ENCODE results near the gene CYP3A7.

Gene CYP3A7

DNA sequence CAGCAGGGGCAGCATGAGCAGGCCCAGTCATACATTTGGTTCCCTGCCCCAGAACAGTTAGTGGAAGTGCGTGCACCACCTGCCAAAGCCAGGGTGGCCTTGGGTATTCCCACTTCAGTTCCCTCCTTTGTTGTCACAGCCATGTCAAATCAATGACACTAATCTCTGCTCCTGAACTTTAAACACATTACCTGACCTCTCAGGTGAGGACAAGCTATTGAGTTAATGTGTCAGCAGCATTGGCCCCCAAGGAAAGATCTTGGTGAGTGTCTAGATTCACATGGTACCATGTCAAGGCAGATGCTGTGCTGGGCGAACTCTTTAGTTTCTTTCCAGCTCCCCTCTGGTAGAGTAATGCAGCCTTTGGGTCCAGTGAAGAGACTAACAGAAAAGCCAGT, 57.3 kb downstream of the CYP3A7 start:
- Histone ChIP-seq H3K27ac (ENCODE audit: low read depth, low read length) (no peak overlapping the region), H3K79me2 (ENCODE audit: control insufficient read depth, low read length) (no peaks in the 10 kb centered on the region), H3K36me3 (ENCODE audit: control insufficient read depth, low read length) (no peaks in the 10 kb centered on the region), H3K4me2 (ENCODE audit: low read length) (no peak overlapping the region), H3K27me3 (ENCODE audit: control insufficient read depth, low read length) (no peaks in the 10 kb centered on the region; the same call in 1 of the 2 replicates), H3K9me2 (replicated peaks; ENCODE audit: control insufficient read depth, low read length) (no peaks in the 10 kb centered on the region), H3K4me3 (ENCODE audit: low read length) (no peak overlapping the region), H3K9me3 (ENCODE audit: control insufficient read depth, insufficient read depth, low read length) (no peaks in the 10 kb centered on the region; the same call in 1 of the 2 replicates), H4K20me1 (ENCODE audit: control insufficient read depth, insufficient read depth, low read depth, low read length) (no peaks in the 10 kb centered on the region), H3K4me1 (ENCODE audit: control insufficient read depth, low read length) (no peaks in the 10 kb centered on the region), H3F3A (ENCODE audit: control insufficient read depth, insufficient read depth) (peaks cover 3% of the 10 kb centered on the region; the same call in 1 of the 2 replicates)
- no peak for TF ChIP-seq EZH2phosphoT487 (IDR thresholded peaks at IDR 0.05; ENCODE audit: borderline replicate concordance, low read length)
- TF ChIP-seq, protein P1, sequence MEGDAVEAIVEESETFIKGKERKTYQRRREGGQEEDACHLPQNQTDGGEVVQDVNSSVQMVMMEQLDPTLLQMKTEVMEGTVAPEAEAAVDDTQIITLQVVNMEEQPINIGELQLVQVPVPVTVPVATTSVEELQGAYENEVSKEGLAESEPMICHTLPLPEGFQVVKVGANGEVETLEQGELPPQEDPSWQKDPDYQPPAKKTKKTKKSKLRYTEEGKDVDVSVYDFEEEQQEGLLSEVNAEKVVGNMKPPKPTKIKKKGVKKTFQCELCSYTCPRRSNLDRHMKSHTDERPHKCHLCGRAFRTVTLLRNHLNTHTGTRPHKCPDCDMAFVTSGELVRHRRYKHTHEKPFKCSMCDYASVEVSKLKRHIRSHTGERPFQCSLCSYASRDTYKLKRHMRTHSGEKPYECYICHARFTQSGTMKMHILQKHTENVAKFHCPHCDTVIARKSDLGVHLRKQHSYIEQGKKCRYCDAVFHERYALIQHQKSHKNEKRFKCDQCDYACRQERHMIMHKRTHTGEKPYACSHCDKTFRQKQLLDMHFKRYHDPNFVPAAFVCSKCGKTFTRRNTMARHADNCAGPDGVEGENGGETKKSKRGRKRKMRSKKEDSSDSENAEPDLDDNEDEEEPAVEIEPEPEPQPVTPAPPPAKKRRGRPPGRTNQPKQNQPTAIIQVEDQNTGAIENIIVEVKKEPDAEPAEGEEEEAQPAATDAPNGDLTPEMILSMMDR (IDR thresholded peaks at IDR 0.05; ENCODE audit: low read depth, low read length, poor library complexity, severe bottlenecking) = no peak

DNA sequence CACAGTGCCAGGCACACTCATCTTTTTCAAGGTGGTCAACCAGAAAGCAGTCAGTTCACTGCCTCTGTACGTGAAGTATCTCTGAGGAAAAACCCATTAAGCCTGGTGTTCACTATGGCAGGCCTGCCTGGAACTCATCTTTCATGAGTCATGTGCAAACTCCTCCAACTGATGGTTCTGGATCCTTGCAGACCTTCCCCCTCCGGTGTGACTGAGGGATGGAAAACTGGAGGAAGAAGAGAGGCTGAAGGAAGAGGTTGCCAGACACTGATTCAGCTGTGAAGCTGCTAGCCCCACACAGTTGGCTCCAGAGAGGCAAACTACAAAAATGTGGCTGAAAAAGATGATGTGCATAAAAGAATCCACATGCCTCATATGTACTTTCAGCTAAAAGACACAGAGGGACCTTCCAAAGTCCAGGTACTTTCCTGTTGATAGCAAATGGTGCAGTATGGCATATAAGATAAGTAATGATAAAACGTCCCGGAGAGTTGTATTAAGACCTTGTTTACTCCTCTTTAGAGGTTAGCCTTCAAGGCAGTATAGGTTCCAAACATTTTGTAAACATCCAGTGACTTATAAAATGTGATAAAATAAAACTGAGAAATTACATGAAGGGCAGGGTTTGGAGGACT, 57.9 kb downstream of the CYP3A7 start:
- Histone ChIP-seq H3K4me2 (ENCODE audit: low read length) (no peak overlapping the region), H3K27me3 (ENCODE audit: control insufficient read depth, low read length) (no peaks in the 10 kb centered on the region; the same call in 1 of the 2 replicates), H3K9me3 (ENCODE audit: control insufficient read depth, insufficient read depth, low read length) (no peaks in the 10 kb centered on the region; the same call in 1 of the 2 replicates), H3K9me2 (replicated peaks; ENCODE audit: control insufficient read depth, low read length) (no peaks in the 10 kb centered on the region), H3K4me1 (ENCODE audit: control insufficient read depth, low read length) (no peaks in the 10 kb centered on the region), H3K36me3 (ENCODE audit: control insufficient read depth, low read length) (no peaks in the 10 kb centered on the region), H3K27ac (ENCODE audit: low read depth, low read length) (no peak overlapping the region), H3K79me2 (ENCODE audit: control insufficient read depth, low read length) (no peaks in the 10 kb centered on the region), H3K4me3 (ENCODE audit: low read length) (no peak overlapping the region), H4K20me1 (ENCODE audit: control insufficient read depth, insufficient read depth, low read depth, low read length) (no peaks in the 10 kb centered on the region), H3F3A (ENCODE audit: control insufficient read depth, insufficient read depth) (peaks cover 3% of the 10 kb centered on the region; the same call in 1 of the 2 replicates)
- TF ChIP-seq EZH2phosphoT487 (IDR thresholded peaks at IDR 0.05; ENCODE audit: borderline replicate concordance, low read length) = no peak
- TF ChIP-seq, protein P1 (IDR thresholded peaks at IDR 0.05; ENCODE audit: low read depth, low read length, poor library complexity, severe bottlenecking) = no peak

DNA sequence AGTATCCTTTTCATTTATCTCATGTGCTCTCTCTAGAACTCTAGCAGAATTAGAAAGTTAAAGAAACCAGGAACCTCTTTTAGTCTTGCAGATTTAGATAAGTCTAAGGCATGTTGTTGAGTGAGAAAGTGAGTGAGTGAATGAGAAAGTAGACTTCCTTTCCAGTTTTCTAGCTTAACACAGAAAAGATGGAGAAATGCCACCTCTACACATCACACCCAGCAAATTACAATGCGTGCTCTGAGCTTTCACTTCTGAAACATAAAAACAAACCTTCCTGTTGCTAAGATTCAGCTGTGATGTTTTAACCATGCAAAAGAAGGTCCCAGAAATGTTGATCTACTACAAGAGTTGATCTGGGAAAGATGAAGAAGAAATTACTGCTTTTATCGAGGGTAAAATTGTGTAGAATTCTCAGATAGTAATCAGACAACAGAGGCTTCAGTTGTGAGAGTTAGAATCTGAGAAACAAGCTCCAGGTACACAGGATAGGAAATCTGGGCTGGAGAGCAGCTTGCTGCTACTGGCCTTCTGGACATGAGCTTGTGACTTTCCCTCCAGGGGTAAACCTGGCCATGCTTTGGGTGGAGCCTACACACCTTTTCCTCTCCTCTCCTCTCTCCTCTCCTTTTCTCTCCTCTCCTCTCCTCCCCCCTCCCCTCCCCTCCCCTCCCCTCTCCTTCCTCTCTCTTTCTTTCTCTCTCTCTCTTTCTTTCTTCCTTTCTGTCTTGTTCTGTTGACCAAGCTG, 59.8 kb downstream of the CYP3A7 start:
- Histone ChIP-seq H3K79me2 (ENCODE audit: control insufficient read depth, low read length) (no peaks in the 10 kb centered on the region), H3F3A (ENCODE audit: control insufficient read depth, insufficient read depth) (peaks cover 3% of the 10 kb centered on the region; the same call in 1 of the 2 replicates), H3K4me1 (ENCODE audit: control insufficient read depth, low read length) (no peaks in the 10 kb centered on the region), H3K9me3 (ENCODE audit: control insufficient read depth, insufficient read depth, low read length) (no peaks in the 10 kb centered on the region), H4K20me1 (ENCODE audit: control insufficient read depth, insufficient read depth, low read depth, low read length) (no peaks in the 10 kb centered on the region), H3K36me3 (ENCODE audit: control insufficient read depth, low read length) (no peaks in the 10 kb centered on the region), H3K27me3 (ENCODE audit: control insufficient read depth, low read length) (no peaks in the 10 kb centered on the region; the same call in 1 of the 2 replicates), H3K4me3 (ENCODE audit: low read length) (no peak overlapping the region), H3K4me2 (ENCODE audit: low read length) (no peak overlapping the region), H3K27ac (ENCODE audit: low read depth, low read length) (no peak overlapping the region), H3K9me2 (replicated peaks; ENCODE audit: control insufficient read depth, low read length) (no peaks in the 10 kb centered on the region)
- TF ChIP-seq EZH2phosphoT487 (IDR thresholded peaks at IDR 0.05; ENCODE audit: borderline replicate concordance, low read length) = no peak
- TF ChIP-seq, protein P1 (IDR thresholded peaks at IDR 0.05; ENCODE audit: low read depth, low read length, poor library complexity, severe bottlenecking) = no peak

All from DOHH2 (cell line).